Measurements from ENCODE around the gene SLC5A10.

SLC5A10 gene

DNA sequence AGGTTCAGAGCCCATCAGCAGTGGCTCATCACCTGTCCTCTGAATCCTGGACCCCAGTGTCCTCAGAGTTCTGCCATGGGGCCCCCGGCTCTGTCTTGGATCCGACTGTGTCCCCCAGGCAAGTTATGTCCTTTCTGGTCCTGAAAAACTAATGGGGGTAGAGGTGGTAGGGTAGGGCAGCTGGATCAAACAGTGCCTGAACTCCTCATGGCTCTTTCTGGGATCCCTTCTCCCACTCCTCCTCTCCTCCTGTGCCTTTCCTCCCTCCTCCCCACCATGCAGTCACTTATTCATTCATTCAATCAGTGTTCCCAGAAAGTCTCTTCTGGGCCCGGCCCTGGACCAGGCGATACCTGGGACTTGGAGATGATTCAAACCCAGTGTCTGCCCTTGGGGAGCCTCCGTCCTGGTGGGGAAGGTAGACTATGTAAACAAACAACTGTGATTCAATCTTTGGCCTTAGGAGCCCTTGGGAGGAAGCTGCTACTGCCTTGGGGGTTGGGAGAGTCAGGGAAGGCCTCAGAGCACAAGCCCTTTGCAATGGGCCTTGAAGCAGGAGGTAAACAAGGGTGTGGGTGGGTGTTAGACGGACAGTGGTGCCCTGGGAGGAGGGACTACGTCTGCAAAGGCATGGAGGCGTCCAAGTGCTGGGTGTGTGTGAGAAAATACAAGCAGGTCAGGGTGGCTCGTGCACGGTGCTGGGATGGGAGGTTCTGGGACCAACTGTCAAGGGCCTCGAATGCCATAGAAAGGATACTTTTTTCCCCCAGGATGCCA, 59.0 kb downstream of the SLC5A10 start:
- peaks cover 4% of the 10 kb centered on the region for H3K9me3 Mint-ChIP-seq
- H3K4me3 Mint-ChIP-seq, result no peak overlapping the region
- H3K4me1 Mint-ChIP-seq, result no peaks in the 10 kb centered on the region
- H3K27ac Mint-ChIP-seq, result peak overlapping the region in 1 of 3 experiments; percentile 20
- H3K27me3 Mint-ChIP-seq (ENCODE audit: low read depth), result peaks cover 24% of the 10 kb centered on the region
- TF ChIP-seq, protein P1, sequence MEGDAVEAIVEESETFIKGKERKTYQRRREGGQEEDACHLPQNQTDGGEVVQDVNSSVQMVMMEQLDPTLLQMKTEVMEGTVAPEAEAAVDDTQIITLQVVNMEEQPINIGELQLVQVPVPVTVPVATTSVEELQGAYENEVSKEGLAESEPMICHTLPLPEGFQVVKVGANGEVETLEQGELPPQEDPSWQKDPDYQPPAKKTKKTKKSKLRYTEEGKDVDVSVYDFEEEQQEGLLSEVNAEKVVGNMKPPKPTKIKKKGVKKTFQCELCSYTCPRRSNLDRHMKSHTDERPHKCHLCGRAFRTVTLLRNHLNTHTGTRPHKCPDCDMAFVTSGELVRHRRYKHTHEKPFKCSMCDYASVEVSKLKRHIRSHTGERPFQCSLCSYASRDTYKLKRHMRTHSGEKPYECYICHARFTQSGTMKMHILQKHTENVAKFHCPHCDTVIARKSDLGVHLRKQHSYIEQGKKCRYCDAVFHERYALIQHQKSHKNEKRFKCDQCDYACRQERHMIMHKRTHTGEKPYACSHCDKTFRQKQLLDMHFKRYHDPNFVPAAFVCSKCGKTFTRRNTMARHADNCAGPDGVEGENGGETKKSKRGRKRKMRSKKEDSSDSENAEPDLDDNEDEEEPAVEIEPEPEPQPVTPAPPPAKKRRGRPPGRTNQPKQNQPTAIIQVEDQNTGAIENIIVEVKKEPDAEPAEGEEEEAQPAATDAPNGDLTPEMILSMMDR (IDR thresholded peaks at IDR 0.05; ENCODE audit: unreplicated experiment in 3 of 3), result no peak
- H3K36me3 Mint-ChIP-seq (ENCODE audit: low read depth), result no peaks in the 10 kb centered on the region

DNA sequence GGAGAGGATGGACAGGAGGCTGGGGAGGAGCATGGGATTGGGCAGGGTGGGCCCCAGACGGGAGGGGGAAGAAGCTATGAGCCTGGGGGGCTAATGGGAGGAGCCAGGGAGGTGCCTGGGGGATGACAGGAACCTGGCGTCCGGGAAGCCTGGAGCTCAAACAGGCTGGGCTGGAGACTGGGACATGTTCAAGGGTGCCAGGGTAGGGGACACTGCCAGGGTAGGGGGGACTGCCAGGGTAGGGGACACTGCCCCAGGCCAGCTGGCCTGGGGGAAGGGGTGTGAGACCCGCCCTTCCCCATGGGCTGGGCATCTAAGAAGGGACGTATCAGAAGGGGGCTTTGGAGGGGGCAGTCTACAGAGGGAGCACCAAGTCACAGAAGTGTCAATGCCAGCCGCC, 59.6 kb downstream of the SLC5A10 start:
- H3K9me3 Mint-ChIP-seq, result peaks cover 4% of the 10 kb centered on the region
- H3K36me3 Mint-ChIP-seq (ENCODE audit: low read depth), result no peaks in the 10 kb centered on the region
- TF ChIP-seq, protein P1 (IDR thresholded peaks at IDR 0.05; ENCODE audit: unreplicated experiment in 3 of 3), result no peak
- peaks cover 26% of the 10 kb centered on the region for H3K27me3 Mint-ChIP-seq (ENCODE audit: low read depth)
- no peak overlapping the region for H3K27ac Mint-ChIP-seq
- H3K4me3 Mint-ChIP-seq, result no peak overlapping the region
- no peaks in the 10 kb centered on the region for H3K4me1 Mint-ChIP-seq

DNA sequence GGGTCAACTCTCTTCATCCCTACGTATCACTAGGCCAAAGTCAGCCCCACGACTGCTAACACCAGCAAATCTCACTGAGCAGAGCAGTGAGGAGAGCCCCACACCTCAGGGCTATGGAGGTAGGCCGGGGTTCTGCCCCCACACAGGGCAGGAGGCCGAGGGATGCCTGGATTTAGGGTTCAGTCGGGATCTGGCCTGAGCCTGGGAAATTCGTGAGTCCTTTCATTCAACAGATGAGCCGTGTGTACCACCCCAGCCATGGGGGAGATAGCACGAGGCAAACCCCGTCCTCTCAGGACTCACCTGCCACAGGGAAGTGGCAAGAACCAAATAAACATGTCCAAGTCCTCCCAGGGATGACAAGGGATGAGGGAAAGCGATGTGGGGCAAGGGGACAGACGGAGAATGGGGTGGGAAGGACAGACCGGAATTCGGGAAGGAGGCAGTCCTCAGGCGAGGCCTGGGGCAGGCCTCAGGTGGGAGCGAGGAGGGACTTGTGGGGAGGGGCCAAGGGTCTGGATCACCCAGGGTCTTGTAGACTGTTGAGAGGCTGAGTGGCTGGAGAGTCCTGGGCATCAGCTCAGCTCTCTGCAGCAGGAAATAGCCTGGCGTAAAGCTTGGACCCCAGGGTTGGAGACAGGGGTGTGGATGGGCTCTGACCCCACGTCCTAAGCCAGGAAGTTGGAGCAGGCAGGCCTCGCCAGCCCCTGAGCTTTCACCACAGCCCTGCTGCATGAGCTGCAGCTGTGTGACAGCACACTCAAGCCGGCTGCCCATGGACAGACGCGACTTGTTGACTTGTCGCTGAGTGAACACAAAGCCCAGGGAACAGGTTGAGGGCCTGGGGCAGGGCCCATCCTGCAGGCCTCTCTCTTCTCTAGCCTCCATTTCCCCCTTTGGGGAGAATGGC, 60.5 kb downstream of the SLC5A10 start:
- no peaks in the 10 kb centered on the region for H3K4me1 Mint-ChIP-seq
- no peaks in the 10 kb centered on the region for H3K9me3 Mint-ChIP-seq
- peaks cover 22% of the 10 kb centered on the region for H3K27me3 Mint-ChIP-seq (ENCODE audit: low read depth)
- no peak overlapping the region for H3K27ac Mint-ChIP-seq
- TF ChIP-seq, protein P1 (IDR thresholded peaks at IDR 0.05; ENCODE audit: unreplicated experiment in 3 of 3), result no peak
- H3K36me3 Mint-ChIP-seq (ENCODE audit: low read depth), result no peaks in the 10 kb centered on the region
- no peak overlapping the region for H3K4me3 Mint-ChIP-seq

DNA sequence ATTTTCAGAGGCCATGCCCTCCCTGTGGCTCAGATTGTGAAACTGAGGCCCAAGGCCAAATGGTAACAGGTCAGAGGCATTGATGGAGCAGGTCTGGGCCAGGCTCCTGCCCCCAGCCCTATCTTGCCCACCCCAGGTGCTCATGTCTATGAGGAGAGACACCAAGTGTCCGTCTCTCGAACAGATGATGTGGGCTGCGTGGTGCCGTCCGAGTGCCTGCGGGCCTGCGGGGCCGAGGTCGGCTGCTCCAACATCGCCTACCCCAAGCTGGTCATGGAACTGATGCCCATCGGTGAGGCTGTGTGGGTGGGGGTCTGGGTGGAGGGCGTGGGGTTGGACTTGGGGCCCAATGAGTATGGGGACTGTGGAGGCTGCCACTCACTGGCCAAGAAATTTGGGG, 61.3 kb downstream of the SLC5A10 start:
- H3K36me3 Mint-ChIP-seq (ENCODE audit: low read depth), result no peaks in the 10 kb centered on the region
- no peak overlapping the region for H3K27ac Mint-ChIP-seq
- TF ChIP-seq, protein P1 (IDR thresholded peaks at IDR 0.05; ENCODE audit: unreplicated experiment in 3 of 3), result no peak
- H3K27me3 Mint-ChIP-seq (ENCODE audit: low read depth), result peaks cover 16% of the 10 kb centered on the region
- no peak overlapping the region for H3K4me3 Mint-ChIP-seq
- no peaks in the 10 kb centered on the region for H3K4me1 Mint-ChIP-seq
- no peaks in the 10 kb centered on the region for H3K9me3 Mint-ChIP-seq

DNA sequence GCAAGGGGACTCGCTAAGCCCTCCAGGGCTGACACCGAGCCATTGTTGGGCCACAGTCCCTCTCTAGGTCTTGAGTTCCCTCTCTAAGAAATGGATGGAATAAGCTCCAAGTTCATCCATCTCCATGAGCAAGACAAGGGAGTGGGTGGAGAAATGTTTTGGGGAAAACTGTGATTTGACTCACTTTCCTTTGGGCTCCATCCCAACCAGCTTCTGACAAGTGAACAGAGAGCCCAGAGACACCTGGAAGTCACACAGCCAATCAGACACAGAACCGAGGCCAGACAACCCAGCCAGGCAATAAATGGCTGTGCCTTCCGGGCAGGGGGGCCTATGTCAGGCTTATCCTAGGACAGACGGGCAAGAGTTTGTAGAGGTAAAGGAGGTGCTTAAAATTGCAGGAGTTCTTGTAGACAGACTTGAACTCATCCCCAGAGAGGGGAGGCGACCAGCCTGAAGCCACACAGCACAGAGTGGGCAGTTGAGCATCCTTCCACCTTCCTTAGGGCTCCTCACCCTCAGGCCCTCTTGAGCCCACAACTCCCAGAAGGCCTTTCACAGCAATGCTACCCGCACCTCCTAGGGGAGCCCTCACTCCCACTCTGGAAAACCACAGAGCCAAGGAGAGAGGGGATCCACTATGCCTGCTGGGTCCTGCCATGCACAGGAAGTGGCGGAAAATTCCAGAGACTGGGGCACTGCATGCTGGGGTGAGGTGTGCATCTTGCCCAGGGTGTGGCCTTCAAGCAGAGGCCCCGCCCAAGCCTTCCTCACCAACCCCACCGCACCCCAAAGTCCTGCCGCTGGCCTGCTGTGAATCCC, 62.1 kb downstream of the SLC5A10 start:
- Mint-ChIP-seq H3K36me3 (ENCODE audit: low read depth) (no peaks in the 10 kb centered on the region), H3K4me1 (peaks cover 4% of the 10 kb centered on the region), H3K4me3 (no peak overlapping the region), H3K27me3 (ENCODE audit: low read depth) (peaks cover 20% of the 10 kb centered on the region), H3K27ac (no peak overlapping the region), H3K9me3 (no peaks in the 10 kb centered on the region)
- TF ChIP-seq, protein P1 (IDR thresholded peaks at IDR 0.05; ENCODE audit: unreplicated experiment in 3 of 3), result no peak

Data from nephron (organoid).